NCI-H526 treated with DMSO at 0.1 percent for 48 hours (cell line): ENCODE data around the gene MAP2K3.

Experiments
- DNase-seq: peaks from one replicate; lab custom pipeline; 2025; lab: John Stamatoyannopoulos, UW

MAP2K3 gene

GRCh38 chr17:21282850-21283249 lies 1.7 kb upstream of the MAP2K3 start:
- no peak for DNase-seq

- no peak for DNase-seq
These were observed 811 bp upstream of the MAP2K3 start for GRCh38 chr17:21283482-21284318.

- no peak for DNase-seq
These were observed 904 bp downstream of the MAP2K3 start for GRCh38 chr17:21285164-21286065.

- no peak for DNase-seq
These were observed 1.7 kb downstream of the MAP2K3 start for GRCh38 chr17:21286066-21286770.

- no peak for DNase-seq
These were observed 2.6 kb downstream of the MAP2K3 start for GRCh38 chr17:21286909-21287702.

- no peak for DNase-seq
These were observed 3.4 kb downstream of the MAP2K3 start for GRCh38 chr17:21287703-21288449.

- DNase-seq = no peak
These were observed 4.1 kb downstream of the MAP2K3 start for GRCh38 chr17:21288571-21289017.

GRCh38 chr17:21289175-21289901 lies 4.8 kb downstream of the MAP2K3 start:
- no peak for DNase-seq

- no peak for DNase-seq
These were observed 5.5 kb downstream of the MAP2K3 start for GRCh38 chr17:21289902-21290571.

- no peak for DNase-seq
These were observed 6.8 kb downstream of the MAP2K3 start for GRCh38 chr17:21291357-21291756.

GRCh38 chr17:21291862-21292261 lies 7.4 kb downstream of the MAP2K3 start:
- no peak for DNase-seq

GRCh38 chr17:21292867-21293830 lies 8.6 kb downstream of the MAP2K3 start:
- DNase-seq = no peak

- no peak for DNase-seq
These were observed 9.3 kb downstream of the MAP2K3 start for GRCh38 chr17:21293831-21294210.

GRCh38 chr17:21294321-21295035 lies 10.0 kb downstream of the MAP2K3 start:
- no peak for DNase-seq

- no peak for DNase-seq
These were observed 10.8 kb downstream of the MAP2K3 start for GRCh38 chr17:21295036-21295952.
